GM12873 (cell line): ENCODE data around the gene CD101.

Experiments
- TF ChIP-seq, protein P1 (sequence below): IDR thresholded peaks from 2 replicates; pipeline ENCODE4 v1.5.1; 2012; ENCODE audit warnings: low read depth, mild to moderate bottlenecking, moderate library complexity, low read length, control low read depth; ENCODE audit not compliant: insufficient read depth; ENCODE audit errors: missing control alignments

Gene CD101

DNA sequence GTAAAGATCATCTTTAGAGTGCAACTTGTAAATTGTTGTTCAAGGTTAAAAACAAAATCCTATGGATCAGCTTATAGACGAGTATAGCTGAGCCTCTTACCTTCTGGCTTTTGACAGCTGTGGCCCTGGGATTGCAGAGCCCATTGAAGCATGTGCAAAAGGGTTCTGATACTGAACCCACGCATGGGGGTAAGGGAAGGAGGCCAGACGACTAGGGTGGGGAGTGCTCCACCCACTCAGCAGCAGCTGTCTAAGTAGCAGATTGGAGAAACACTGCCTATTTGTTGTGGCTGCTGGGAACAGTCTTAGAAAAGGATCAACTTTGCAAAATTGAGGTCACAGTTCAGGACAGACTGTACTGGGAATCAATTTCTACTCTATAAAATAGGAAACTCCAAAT is 16.1 kb downstream of the CD101 start:
- TF ChIP-seq, protein P1, sequence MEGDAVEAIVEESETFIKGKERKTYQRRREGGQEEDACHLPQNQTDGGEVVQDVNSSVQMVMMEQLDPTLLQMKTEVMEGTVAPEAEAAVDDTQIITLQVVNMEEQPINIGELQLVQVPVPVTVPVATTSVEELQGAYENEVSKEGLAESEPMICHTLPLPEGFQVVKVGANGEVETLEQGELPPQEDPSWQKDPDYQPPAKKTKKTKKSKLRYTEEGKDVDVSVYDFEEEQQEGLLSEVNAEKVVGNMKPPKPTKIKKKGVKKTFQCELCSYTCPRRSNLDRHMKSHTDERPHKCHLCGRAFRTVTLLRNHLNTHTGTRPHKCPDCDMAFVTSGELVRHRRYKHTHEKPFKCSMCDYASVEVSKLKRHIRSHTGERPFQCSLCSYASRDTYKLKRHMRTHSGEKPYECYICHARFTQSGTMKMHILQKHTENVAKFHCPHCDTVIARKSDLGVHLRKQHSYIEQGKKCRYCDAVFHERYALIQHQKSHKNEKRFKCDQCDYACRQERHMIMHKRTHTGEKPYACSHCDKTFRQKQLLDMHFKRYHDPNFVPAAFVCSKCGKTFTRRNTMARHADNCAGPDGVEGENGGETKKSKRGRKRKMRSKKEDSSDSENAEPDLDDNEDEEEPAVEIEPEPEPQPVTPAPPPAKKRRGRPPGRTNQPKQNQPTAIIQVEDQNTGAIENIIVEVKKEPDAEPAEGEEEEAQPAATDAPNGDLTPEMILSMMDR, result no peak

DNA sequence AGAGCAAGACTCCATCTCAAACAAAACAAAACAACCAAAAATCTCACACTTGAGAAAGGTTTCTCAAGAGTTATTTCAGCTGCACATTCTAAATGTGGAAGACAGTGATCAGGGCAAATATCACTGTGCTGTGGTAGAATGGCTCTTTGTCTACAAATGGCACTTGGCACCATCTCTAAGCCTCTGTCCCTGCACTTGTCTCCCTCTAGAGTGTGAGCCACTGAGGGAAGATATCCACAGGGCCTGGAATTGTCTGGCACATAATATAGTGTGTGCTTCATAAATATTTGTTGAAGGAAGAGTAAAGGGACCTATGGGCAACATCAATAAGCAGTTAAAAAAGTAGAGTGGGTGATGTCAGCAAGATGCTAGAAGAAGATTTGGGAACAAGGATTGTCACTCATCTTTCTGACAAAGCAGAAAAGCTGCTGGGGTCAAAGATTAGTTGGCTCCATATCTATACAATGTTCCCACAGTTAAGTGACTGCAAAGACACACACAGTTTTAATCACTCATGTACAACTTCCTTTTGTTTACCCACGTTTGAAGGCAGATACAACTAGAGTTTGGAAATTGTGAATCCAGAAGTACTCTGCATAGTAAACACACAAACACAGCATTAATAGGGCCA is 19.1 kb downstream of the CD101 start:
- TF ChIP-seq, protein P1, result no peak

DNA sequence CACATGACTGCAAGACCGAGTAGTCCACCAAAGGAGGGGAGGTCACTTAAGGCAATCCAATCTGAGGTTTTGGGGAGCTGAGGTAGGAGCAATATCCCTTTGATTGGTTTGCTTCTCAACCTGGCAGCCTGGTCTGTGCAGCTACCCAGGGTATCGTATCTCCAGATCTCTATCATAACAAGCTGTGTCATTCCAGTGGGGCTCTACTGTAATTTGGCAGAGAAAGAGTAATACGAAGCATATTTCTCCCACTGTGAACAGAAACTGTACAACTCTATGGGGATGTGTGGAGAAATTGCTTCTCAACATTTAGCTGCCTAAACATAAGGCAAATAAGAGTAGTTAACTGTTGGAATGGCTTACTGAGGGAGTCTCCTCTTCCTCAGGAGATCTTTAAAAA is 20.6 kb downstream of the CD101 start:
- TF ChIP-seq, protein P1, result no peak

DNA sequence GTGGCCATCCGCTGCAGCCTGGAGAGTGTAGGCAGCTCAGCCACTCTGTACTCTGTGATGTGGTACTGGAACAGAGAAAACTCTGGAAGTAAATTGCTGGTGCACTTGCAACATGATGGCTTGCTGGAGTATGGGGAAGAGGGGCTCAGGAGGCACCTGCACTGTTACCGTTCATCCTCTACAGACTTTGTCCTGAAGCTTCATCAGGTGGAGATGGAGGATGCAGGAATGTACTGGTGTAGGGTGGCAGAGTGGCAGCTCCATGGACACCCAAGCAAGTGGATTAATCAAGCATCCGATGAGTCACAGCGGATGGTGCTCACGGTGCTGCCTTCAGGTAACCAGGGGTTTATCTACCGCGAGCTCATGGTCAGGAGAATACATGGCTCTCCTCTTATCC is 24.0 kb downstream of the CD101 start:
- TF ChIP-seq, protein P1, result no peak

DNA sequence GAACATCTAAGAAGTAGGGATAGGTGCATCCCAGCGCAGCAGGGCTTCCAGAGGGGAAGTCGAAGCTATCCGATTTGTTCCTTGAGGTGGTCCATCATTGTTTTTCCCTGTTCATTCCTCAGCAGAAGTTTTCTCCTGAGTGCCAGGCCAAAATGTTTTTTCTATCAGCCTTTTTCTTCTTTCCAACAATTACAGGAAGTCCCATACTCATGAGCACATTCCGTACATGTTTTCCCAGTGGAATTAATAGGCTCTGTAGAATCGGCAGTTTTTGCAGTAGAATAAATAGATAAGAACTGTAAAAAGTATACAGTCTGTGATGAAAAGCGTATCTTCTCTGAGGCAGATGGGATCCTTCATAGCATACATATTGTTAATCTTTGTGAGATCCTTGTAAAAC is 24.8 kb downstream of the CD101 start:
- TF ChIP-seq, protein P1, result no peak

DNA sequence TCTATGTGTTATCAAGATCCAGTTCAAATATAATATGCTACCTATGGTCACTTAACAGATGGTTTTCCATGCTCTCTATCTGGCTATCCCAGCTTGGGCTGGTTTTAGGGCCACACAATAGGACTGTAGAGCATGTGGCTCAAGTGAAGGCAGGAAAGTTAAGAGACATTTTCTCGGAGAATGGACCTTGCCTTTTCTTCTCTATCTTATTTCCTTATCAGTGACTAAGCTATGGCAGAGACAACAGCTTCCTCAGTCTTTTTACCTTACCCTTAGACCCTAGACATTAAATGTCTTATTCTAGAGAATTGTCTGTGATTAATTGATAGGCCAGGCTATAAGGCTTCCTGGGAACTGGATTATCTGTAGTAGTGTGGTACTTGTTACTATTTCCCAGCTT is 28.1 kb downstream of the CD101 start:
- TF ChIP-seq, protein P1, result no peak

DNA sequence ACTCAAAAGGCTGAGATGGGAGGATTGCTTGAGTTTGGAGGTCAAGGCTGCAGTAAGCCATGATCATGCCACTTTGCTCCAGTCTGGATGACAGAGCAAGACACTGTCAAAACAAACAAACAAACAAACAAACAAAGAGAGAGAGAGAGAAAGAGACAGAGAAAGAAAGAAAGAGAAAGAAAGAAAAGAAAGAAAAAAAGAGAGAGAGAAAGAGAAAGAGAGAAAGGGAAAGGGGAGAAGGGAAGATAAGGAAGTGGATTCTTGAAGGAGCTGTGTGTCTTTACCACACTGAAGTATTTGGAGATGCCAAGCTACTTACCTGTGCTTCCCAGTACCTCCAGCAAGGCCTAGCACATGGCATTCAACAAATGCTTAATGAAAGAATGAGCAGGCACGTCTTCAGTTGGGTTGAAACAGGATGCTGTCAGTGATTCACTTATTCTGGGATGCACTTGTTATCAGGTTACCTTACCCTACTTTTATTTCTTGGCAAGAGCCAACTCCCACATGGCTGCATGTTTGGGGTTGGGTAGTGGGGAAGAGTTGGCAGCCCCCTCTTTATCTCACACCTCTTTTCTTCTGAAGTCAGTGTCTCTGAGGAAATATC is 28.8 kb downstream of the CD101 start:
- TF ChIP-seq, protein P1, result no peak
